ENCODE results near the gene PROX2.

PROX2 gene

DNA sequence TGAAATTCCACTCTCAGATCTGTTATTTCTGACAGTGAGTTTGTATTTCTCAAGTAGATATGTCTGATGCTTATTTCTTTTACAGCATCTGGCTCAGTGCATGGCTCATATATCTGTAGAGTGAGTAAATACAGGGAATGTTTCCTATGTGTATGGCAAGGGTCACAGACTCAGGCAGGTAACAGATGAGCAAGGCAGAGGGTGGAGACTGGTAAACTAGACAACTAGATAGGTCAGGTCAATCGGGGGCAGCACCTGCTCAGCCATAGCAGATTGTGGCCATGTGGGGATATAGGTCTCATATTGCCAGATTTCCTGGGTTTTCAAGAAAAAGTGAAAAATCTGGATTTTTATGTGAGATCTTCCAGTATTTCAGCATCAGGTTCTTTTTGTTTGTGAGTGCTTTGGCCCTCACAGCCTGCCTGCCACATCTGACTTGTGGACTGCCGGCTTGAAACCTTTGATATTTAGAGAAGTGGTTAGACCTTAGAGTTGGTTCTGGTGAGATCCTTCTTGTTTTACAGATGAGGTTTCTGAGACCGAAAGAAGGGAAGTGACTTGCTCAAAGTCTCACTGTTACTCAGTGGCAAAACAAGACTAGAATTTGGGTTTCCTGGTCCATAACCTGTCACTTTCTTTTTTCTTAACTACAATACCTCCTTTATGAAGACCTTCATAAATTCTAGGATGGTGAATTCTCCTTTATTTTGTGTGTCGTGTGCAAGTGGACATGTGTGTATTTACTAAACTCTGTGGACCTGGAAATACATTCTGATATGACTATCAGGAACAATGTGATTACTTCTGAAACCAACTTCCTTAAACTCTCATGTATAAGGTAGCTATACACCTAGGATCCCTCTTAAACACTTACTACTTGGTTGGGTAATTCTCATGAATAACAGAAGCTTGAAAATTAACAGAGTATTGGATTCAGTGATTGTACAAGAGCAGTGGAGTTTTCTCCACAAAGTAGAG, 34.4 kb downstream of the PROX2 start:
- peak; percentile 41 to 43 for DNase-seq

DNA sequence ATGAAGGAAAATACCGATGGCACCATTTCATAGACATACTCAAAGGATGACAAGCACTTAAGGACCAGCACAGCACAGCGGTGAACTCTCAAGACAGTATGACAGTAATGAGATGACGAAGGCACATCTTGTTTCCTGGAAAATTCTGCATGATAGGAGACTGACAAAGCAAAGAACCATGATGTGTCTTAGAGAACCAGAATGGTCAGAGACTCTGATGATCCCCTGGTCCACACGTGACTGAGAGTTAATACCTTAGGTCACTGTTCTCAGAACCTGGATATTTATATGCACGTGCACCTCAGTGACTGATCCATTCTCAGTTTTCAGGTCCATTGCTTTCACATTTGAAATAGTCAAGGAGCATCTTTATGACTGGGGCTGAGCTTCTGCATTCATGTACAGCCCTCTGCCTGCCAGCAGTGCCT, 35.3 kb downstream of the PROX2 start:
- no peak for DNase-seq

GRCh38 chr14:74838166-74838565, 37.8 kb downstream of the PROX2 start:
- DNase-seq: no peak

GRCh38 chr14:74836251-74836960, 39.5 kb downstream of the PROX2 start:
- no peak for DNase-seq

- DNase-seq: no peak
Observed at GRCh38 chr14:74835645-74836250, 40.2 kb downstream of the PROX2 start.

DNA sequence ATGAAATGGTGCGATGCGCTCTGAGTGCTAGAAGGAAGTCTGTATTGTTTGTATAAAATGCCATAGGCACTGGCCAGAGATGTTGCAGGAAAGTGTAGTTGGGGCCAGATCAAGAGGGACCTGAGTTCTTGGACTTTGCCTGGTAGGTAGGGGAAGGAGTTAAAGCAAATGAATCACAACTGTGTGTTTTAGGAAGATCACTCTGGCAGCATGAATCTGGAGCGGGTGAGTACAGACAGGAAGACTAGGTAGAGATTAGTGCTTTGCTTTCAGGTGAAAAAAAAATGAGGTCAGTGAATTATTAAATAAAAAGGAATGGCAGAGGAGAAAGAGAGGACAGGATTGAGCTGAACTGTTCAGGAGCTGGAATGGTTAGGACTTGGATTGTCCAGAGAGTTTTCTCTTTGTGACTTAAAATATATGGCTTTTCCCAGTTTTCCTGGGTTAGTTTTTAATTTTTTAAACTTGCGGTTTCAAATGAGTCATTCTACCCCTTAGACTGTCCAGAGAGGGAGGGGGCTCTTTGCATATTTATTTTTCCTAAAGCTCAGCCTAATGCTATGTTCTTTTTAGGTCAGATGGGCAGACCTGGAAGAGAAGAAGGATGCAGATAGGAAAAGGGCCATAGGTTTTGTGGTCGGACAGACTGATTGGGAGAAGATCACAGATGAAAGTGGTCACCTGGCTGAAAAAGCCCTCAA, 41.1 kb downstream of the PROX2 start:
- DNase-seq: no peak

- DNase-seq: no peak
Observed at GRCh38 chr14:74832849-74833248, 43.1 kb downstream of the PROX2 start.

- no peak for DNase-seq
Observed at GRCh38 chr14:74829251-74829650, 46.7 kb downstream of the PROX2 start.

DNA sequence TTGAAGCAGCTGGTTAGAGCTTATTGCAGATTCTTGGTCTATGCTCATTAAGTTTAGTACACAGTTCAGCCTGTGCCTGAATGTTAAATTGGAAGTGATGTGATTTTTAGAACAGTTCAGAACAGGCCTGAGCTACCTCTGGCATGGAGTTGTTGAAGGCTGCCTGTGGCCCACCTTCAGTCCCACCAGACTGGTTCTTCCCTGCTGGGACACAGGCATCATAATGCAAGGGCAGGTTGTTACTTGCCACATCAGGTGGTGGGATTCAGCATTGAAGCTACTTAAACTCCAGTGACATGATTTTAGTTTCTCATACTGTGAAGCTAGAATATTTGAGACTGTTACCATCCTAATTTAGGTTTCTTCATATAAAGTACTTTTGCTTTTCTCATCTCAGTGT, 49.4 kb downstream of the PROX2 start:
- no peak for DNase-seq
